ENCODE data around the gene BCL2.
A peak's percentile ranks its signal among the peaks of the same experiment; 100 is the strongest.

Gene BCL2

GRCh38 chr18:63303547-63303946, 16.0 kb downstream of the BCL2 start:
- TF ChIP-seq CTCF (IDR thresholded peaks at IDR 0.05; ENCODE audit: insufficient read depth, low read length, poor library complexity, severe bottlenecking) = no peak
- no peak overlapping the region for H3K4me3 ChIP-seq (replicated peaks; ENCODE audit: low read depth, low read length)
- H3K27me3 ChIP-seq (replicated peaks; ENCODE audit: control insufficient read depth, insufficient read depth, low read length) = no peaks in the 10 kb centered on the region
- DNase-seq (ENCODE audit: extremely low read depth, insufficient read length) = no peak
- peaks cover 13% of the 10 kb centered on the region for H3K36me3 ChIP-seq (ENCODE audit: control insufficient read depth, insufficient read depth, low read length)

- no peak for TF ChIP-seq CTCF (IDR thresholded peaks at IDR 0.05; ENCODE audit: insufficient read depth, low read length, poor library complexity, severe bottlenecking)
- Histone ChIP-seq H3K27me3 (replicated peaks; ENCODE audit: control insufficient read depth, insufficient read depth, low read length) (no peaks in the 10 kb centered on the region), H3K4me3 (replicated peaks; ENCODE audit: low read depth, low read length) (no peak overlapping the region), H3K36me3 (ENCODE audit: control insufficient read depth, insufficient read depth, low read length) (peaks cover 13% of the 10 kb centered on the region)
- DNase-seq (ENCODE audit: extremely low read depth, insufficient read length) = no peak
Observed at GRCh38 chr18:63302636-63303405, 16.7 kb downstream of the BCL2 start.

GRCh38 chr18:63302220-63302619, 17.3 kb downstream of the BCL2 start:
- Histone ChIP-seq H3K4me3 (replicated peaks; ENCODE audit: low read depth, low read length) (no peak overlapping the region), H3K27me3 (replicated peaks; ENCODE audit: control insufficient read depth, insufficient read depth, low read length) (no peaks in the 10 kb centered on the region), H3K36me3 (ENCODE audit: control insufficient read depth, insufficient read depth, low read length) (peaks cover 15% of the 10 kb centered on the region)
- DNase-seq (ENCODE audit: extremely low read depth, insufficient read length) = no peak
- no peak for TF ChIP-seq CTCF (IDR thresholded peaks at IDR 0.05; ENCODE audit: insufficient read depth, low read length, poor library complexity, severe bottlenecking)

GRCh38 chr18:63301434-63301833, 18.1 kb downstream of the BCL2 start:
- Histone ChIP-seq H3K27me3 (replicated peaks; ENCODE audit: control insufficient read depth, insufficient read depth, low read length) (no peaks in the 10 kb centered on the region), H3K36me3 (ENCODE audit: control insufficient read depth, insufficient read depth, low read length) (peaks cover 15% of the 10 kb centered on the region), H3K4me3 (replicated peaks; ENCODE audit: low read depth, low read length) (no peak overlapping the region)
- TF ChIP-seq CTCF (IDR thresholded peaks at IDR 0.05; ENCODE audit: insufficient read depth, low read length, poor library complexity, severe bottlenecking) = no peak
- DNase-seq (ENCODE audit: extremely low read depth, insufficient read length) = no peak

GRCh38 chr18:63299837-63300745, 19.5 kb downstream of the BCL2 start:
- Histone ChIP-seq H3K27me3 (replicated peaks; ENCODE audit: control insufficient read depth, insufficient read depth, low read length) (no peaks in the 10 kb centered on the region), H3K4me3 (replicated peaks; ENCODE audit: low read depth, low read length) (no peak overlapping the region), H3K36me3 (ENCODE audit: control insufficient read depth, insufficient read depth, low read length) (peaks cover 13% of the 10 kb centered on the region)
- no peak for TF ChIP-seq CTCF (IDR thresholded peaks at IDR 0.05; ENCODE audit: insufficient read depth, low read length, poor library complexity, severe bottlenecking)
- peak; percentile 52 for DNase-seq (ENCODE audit: extremely low read depth, insufficient read length)

Data from GM06990 (cell line).